ENCODE results near the gene PHLPP1.
"Not testable (repeated sequence)": the region's sequence is repeated elsewhere in the genome, so short reads cannot be mapped to it uniquely, and the experiment has no call there.

The PHLPP1 gene

DNA sequence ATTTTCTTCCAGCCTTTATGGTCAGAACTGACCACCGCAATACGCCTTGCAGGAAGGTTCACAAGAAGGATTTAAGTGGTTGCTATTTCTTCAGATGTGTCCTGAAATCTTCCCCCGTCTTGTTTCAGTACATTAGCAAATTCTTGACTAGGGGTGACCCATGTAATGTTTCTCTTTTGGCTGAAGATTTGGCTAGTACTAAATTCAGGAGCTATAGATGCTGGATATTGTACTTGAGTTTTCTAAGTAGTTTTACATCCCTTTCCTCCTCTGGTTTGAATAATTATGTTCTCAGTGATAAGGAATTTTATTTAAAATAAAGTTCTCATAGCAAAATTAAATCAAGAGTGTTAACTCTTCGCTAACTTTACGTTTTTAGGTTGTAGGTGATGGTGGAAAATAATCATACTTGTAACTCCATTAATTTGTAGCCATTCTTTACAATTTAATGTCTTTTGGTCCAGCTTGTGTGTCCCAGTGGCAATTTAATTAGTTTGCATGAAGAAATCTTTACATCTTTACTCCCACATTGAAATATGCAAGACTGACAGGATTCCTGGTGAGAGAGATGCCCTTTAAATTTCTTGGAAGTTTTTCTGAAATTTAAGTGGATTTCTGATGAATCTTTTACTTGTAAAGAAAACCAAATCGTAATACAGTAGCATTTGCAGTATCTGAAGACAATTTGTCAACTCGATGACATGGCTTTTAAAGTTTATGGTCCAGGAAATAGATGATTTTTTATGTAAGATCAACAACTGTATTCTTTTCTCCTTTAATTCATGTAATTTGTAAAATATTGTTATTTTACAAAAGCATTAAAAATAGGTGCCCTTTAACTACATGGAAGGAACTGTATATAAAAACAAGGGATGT is 2.8 kb downstream of the PHLPP1 start:
- DNase-seq, result no peak

DNA sequence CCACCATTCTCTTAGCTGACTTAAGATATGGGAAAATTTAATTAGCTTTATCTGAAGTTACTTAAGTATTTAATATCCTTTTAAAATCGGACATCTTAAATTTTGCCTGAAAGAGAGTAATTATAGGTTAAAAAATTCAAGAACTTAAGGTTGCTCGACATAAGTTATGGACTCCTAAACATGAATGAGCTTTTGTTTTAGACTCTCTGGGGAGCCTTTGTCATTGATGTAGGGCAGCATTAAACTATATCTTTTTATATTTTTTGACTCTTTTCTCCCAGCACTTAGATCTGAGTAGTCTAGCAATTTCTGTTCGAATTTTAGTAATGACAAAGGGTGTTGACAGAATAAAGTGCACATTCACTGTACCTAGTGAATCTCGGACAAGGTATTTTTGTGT is 4.7 kb downstream of the PHLPP1 start:
- DNase-seq, result no peak

DNA sequence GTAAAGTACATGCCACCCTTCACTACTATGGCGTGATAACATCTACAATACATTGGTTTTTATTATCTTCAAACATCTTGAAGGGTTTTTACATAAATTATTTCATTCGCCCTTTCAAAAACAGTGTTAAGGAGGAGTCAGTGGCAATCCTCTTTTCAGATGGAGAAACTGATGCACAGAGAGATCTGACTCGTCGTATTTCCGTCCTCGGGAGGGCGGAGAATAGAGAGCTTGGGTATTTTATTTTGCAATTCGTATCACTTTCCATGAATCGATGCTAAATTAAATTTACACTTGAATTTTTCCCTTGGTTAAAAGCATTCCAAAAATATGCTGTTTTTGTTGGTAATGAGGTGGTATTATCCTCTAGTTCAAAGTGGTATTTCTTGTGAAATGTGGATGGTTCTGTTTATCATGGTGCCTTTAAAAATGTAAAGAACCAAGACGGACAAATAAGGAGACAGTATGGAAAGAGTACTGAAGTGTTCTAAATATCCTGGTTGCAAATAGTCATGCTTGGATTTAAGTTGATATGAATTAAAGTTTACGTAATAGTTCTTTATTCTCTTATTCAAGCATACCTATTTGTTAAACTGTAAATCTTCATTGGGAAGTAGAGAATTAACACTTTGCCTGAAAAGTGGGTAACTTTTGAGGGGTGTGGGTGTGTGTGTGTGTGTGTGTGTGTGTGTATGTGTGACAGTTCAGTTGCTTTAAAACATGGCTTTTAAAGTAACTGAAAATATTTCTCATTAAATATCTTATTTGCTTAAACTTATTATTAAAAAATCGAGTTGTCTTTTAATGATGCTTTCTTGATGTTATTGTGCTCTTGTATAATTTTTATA is 5.6 kb downstream of the PHLPP1 start:
- no peak for DNase-seq

DNA sequence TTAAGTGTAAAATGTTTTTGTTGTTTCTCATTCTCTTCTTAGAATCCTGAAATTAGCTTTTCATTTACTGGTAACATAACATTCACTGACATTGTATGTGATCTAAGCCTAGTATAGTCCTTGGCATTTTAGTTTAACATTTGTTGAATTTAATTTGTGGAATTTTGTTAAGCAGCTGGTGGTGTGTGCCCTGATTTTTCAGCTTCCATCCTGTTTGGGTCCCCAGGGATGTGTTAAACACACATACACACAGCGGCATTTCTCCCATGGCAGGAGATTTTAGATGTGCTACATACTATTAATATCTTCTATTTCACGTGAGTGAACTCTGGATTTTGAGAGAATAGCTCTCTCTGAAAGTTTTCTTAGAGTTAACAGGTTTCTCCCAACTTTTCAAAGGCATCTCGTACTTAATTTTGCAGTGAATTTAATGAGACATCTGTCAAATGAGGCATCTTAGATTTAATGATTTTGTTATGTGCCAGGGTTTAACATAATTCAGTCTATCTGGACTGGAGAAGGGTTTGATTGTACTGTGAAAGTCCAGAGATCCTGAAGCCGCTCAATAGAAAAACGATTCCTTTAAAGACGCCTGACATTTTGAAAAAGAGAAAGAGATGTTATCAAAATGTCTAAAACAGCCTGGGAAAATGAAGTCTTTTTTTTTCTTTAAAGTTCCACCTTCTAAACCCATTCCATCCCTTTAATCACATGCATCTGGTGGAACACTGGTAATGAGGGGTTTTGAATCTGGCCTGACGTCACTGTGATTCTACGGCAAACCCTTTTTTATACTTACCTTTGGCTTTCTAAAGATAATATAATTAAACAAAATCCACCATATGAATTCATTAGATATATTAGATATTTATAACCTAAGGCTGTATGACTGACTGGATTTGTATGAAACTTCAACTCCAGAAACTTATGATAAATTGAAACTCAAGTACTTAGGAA is 6.8 kb downstream of the PHLPP1 start:
- DNase-seq, result no peak

DNA sequence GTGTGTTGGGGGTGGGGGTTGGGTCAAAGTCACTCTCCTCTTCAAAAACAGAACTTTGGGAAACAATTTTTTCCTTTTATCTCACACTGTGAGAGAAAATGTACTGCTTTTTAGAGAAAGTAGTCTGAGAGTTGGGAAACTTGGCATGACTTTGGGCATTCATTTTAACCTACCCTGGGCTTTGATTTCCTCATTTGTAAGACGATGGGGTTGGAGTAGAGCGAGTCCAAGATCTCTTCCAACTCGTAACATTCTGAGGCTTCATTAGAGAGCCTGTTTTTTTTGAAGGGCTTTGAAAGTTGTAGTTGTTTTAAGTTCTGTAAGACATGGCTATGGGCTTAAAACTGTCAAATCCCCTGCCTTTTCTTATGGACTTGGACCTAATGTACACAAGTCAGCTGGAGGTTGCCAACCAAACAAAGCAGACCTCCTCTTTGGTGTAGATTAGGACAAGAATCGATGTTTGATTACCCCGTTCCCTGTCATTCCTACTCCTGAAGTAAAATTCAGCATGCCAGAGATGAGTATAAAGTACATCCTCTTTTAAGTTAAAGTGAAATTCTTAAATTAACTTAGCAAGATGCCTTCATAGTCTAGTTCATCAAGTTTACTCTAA is 8.4 kb downstream of the PHLPP1 start:
- no peak for DNase-seq

DNA sequence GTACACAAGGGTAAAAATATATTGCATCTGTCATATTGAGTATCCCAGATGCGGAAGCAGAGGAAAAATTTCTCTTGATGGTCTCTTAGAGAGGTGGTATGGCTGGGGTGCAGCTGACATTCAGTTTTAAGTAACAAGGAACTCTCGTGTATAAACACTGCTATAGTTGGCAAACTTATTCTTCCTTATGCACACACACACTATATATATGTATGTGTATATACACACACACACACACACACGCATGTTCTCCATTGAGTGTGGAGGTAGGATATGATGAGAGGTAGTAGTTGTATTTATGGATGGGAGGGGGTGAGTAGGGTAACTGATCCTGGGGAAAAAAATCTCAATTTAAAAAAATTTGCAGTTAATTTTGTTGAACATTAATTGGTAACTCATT is 10.6 kb downstream of the PHLPP1 start:
- DNase-seq, result no peak

DNA sequence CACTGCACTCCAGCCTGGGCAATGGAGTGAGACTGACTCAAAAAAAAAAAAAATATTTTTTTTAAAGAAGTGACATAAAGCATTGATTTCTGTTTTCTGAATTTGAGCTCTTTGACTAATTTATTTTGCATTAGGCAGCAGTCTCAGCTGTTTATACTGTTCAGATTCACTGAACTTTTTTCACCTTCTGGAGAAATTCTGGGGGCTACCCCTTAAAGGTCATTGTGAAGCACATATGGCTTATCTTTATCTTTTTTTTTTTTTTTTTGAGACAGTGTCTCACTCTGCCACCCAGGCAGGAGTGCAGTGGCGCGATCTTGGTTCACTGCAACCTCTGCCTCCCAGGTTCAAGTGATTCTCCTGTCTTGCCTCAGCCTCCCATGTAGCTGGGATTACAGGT is 12.9 kb downstream of the PHLPP1 start:
- no peak for DNase-seq

DNA sequence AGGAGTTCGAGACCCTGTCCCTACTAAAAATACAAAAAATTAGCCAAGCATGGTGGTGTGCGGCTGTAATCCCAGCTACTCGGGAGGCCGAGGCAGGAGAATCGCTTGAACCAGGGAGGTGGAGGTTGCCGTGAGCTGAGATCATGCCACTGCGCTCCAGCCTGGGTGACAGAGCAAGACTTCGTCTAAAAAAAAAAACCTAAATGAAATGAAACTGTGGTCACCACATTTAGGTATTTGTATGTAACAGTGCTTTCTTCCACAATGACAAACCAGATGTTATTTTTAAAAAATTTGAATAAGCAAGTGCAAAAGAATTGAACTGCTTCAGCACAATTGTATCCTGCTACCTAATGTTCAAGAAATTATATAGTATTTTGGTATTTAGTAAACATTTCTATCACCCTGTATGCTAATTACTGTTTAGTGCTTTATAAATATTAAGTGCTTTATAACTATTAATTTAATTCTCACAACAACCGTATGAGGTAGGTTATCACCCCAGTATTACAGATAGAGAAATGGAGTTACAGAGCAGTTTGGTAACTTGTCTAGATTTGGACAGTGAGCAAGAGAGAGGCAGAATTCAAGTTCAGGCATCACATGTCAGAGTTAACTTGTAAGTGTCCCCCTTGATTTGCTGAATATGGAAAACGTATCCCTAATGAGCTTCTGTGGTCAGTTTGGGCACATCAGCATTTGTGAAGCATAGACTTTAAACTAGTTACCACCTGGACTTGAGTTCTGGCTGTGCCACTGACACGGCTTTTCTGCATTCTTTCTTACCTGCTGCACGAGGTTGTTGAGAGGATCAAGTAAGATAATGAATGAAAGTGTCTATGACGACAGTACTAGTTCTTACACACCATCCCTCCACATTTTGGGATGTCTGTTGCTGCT is 14.4 kb downstream of the PHLPP1 start:
- no peak for DNase-seq

DNA sequence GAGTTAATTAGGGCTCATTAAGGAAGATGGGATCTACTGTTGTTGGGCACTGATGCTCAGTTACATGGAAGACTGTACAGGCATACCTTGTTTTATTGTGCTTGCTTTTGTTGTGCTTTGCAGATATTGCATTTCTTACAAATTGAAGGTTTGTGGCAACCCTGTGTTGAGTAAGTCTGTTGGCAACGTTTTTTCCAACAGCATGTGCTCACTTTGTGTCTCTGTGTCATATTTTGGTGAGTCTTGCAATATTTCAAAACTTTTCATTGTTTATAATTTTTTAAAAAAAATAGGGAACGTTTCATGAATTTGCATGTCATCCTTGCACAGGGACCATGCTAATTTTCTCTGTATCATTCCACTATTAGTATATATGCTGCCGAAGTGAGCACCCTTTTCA is 15.6 kb downstream of the PHLPP1 start:
- DNase-seq, result no peak

DNA sequence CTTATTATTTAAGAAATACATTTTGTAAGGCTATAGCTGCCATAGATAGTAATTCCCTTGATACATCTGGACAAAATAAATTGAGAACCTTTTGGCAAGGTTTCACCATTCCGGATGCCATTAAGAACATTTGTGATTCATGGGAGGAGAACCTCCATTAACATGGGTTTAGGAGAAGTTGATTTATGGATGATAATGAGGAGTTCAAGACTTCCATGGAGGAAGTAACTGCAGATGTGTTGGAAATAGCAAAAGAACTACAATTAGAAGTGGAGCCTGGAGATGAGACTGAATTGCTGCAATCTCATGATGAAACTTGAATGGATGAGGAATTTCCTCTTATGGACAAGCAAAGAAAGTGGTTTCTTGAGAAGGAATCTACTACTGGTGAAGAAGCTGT is 17.3 kb downstream of the PHLPP1 start:
- DNase-seq, result no peak

DNA sequence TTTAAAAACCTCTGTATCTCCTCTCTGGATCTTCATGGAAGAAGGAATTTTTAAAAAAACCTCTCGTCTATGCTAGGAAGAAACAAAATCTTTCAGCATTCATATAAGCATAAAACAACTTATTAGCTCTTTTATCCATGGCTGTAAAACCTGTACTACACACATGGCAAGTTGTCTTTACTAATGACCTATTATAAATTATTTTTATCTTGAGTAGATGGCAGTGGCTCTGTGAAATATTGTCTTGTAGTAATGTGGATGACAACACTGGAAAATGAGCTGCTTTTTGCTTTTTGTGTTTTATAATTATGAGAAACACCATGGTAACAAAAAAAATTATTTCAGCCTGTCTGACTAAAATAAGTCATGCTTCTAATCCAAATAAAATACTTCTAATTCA is 18.9 kb downstream of the PHLPP1 start:
- no peak for DNase-seq

DNA sequence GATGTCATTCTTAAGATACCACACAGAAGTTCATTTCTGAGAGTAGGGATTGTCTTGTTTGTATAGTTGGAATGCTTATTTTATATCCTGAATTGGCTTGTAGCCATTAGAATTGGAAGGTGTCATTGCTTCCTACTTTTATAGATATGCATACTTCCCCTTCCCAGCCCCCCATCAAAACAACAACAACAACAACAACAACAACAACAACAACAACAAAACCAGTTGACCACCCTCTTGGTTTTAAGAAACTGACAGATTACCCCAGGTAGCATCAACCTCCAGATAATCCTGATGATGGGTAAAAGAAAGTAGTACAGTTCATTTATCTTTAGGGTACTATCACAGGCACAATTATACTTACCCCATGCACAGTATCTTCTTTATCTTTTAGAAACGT is 20.0 kb downstream of the PHLPP1 start:
- DNase-seq, result no peak

DNA sequence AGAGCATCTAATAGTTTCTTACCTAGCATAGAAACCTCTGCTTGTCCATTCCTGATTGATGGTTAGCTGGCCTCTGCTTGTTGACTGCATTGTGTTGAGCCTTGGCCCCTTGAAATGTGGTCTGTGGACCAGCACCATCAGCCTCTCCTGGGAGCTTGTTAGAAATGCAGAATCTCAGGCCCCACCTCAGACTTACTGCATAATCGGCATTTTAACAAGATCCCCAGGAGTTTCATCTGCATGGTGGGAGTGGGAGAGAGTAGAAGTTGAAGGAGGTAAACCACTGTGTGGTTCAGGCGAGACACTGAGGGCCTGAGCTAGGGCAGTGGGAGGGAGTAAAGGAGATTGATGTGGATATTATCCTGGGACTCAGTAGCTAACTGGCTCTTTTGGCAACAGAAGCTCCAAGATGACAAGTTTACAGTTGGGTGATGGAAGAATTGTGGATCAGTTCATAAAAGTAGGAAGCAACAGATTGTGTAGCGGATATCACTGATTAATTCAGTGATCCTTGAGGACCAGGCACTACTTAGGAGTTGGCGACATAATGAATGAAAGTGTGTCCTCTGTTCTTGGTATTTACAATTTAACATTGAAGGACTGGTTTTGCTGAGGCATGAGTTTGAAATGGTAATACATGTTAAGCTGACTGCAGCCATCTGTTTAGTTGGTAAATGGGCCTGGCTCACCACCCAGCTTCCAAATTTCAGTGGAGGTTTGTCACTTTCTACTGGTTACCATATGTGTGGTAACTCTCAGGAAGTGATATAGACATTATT is 20.9 kb downstream of the PHLPP1 start:
- DNase-seq, result no peak

DNA sequence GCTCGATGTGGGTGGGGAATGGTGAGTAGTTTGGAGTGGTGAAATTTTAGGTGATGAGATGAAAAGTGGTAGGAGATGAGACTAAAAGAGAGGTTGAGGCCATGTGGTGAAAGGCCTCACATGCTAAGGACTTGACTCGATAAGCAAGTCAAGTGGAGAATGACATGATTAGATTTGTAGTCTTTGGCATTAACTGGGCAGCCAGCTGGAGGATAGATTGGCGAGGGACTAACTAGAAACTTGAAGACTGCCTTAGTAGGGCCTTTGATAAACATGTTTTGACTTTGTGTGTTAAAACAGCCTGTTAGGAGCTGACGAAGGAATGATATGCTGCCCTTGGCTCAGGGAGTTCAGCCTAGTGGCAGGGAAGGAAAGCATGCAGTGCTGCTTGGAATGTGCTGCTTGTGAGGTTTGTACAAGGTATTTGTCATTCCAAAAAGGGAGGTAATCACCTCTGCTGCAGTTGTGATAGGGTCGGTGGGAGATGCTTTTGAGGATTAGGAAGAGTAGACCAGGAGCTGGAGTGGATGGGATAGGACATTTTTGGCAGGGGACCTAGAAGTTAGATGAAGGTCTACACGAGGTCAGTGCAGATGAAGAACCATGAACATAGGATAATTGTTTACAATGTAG is 22.0 kb downstream of the PHLPP1 start:
- DNase-seq, result no peak

DNA sequence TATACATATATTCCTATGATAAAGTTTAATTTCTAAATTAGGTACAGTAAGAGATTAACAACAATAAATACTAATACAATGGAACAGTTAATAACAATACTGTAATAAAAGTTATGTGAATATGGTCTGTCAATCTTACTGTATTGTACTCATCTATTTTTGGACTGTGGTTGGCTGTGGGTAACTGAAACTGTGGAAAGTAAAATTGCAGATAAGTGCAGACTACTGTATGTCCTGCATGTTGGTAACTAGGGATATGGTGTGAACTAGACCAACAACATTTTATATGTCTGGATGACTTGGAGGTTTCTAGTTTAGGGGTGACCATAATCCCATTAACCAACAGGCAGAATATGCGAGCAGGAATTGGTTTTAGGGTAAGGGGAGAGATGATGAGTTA is 23.3 kb downstream of the PHLPP1 start:
- DNase-seq, result no peak

DNA sequence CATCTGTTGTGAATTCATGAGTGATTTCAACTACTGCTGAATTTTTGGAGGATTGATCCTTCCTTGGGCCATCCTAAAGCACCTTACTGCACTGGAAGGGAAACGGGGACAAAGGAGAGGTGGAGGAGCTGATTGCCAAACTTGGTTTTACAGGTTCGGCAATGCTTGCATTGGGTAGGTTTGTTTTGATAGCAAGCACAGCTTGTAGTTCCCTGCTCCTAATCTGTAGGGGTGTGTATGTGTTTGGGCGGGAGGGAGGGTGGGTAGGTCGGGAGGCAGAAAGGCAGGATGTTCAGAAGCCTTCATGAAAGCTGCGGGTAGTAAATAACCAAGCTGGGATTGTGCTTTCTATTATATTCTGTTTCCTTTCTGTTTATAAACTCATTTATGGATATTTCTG is 24.6 kb downstream of the PHLPP1 start:
- no peak for DNase-seq

DNA sequence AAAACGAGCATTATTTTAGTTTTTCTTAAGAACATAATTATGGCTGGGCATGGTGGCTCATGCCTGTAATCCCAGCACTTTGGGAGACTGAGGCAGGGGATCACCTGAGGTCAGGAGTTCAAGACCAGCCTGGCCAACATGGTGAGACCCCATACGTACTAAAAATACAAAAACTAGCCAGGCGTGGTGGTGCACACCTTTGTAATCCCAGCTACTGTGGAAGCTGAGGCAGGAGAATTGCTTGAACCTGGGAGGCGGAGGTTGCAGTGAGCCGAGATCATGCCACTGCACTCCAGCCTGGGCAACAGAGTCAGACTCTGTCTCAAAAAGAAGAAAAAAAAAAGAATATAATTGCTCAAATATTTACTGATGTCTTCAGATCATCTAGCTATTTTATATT is 25.3 kb downstream of the PHLPP1 start:
- DNase-seq, result not testable (repeated sequence)

DNA sequence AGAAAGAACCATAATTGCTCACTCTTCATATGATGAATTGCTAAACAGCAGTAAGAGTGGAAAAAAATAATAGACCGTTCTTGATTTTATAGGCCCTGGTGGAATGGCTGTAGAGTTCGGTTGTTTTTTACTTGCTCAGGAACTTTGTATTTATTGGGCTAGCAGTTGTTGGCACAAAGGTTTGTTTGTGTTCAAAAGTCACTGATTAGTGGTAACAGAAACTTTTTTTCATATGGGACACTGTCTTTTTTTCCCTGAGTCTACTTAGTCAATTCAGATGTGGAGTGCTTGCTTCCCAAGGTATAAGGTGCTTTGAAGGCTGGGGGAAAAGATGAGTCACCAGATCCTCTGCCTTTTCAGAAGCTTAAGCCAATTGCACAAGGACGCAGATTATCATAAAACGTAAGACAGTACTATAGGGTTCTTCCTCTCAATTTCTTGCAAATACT is 25.8 kb downstream of the PHLPP1 start:
- DNase-seq, result no peak

DNA sequence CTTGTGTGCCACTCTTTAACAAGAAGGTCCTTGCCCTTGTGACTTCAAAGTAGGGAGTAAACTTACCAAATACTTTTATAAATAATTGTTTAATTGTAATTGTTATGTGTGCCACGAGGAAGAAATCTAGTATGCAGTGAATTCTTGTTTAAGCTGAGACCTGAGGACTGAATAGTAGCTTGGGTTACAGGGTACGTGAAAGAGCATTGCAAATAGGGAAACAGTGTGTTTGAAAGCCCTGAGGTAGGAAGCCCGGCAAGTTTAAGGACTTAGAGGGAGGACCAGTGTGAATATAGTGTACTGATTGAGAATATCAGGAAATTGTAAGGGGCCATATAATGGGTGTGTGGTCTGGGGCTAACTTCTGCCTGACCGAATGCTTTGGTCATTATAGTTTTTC is 26.2 kb downstream of the PHLPP1 start:
- no peak for DNase-seq
